ENCODE measurements around the gene PKHD1. TPM values are rescaled to one million over a fixed set of nuclear protein-coding genes. Genes with fewer than 3 reads are reported as not detected.

PKHD1 gene
- total RNA-seq, 1 experiment from 2014 or later: not detected

DNA sequence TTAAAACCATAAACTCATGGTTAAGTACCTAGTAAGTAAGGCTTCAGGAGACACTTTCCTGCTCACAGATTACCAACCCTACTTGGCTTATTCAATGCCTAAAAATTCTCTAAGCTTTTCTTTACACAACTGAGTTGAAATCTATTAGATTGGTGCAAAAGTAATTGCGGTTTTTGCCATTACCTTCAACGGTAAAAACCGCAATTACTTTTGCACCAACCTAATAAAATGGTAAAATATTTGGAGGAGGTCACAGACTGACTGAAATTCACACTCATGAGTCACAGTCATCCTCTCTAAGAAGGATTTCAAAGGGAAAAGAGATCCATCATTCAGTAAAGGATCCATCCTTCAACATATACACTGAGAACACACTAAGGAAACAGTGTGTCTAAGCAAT lies 25.9 kb downstream of the PKHD1 start:
- H3K4me1 Mint-ChIP-seq (ENCODE audit: insufficient read depth, unreplicated experiment): peaks cover 17% of the 10 kb centered on the region
- H3K27ac Mint-ChIP-seq (ENCODE audit: low read depth, unreplicated experiment): no peak overlapping the region
- H3K9me3 Mint-ChIP-seq (ENCODE audit: unreplicated experiment): no peaks in the 10 kb centered on the region
- no peak overlapping the region for H3K4me3 Mint-ChIP-seq (ENCODE audit: unreplicated experiment)
- intact Hi-C loops (cut with micrococcal nuclease): no loop called here
- H3K27me3 Mint-ChIP-seq (ENCODE audit: insufficient read depth, unreplicated experiment): no peaks in the 10 kb centered on the region
- BruUV-seq (replicated peaks): no TSS peak
- ChIA-PET POLR2A (no interaction called here), CTCF (interaction anchor here (0.6 to 2.9 kb wide), 5 partner anchors 11 to 202 kb away, joined by 3 to 33 read pairs (median 5); no protein-coding TSS in a partner anchor)
- DNase-seq (ENCODE audit: unreplicated experiment): no peak
- TF ChIP-seq, protein P1, sequence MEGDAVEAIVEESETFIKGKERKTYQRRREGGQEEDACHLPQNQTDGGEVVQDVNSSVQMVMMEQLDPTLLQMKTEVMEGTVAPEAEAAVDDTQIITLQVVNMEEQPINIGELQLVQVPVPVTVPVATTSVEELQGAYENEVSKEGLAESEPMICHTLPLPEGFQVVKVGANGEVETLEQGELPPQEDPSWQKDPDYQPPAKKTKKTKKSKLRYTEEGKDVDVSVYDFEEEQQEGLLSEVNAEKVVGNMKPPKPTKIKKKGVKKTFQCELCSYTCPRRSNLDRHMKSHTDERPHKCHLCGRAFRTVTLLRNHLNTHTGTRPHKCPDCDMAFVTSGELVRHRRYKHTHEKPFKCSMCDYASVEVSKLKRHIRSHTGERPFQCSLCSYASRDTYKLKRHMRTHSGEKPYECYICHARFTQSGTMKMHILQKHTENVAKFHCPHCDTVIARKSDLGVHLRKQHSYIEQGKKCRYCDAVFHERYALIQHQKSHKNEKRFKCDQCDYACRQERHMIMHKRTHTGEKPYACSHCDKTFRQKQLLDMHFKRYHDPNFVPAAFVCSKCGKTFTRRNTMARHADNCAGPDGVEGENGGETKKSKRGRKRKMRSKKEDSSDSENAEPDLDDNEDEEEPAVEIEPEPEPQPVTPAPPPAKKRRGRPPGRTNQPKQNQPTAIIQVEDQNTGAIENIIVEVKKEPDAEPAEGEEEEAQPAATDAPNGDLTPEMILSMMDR (IDR thresholded peaks at IDR 0.05; ENCODE audit: unreplicated experiment): no peak
- H3K36me3 Mint-ChIP-seq (ENCODE audit: insufficient read depth, unreplicated experiment): no peaks in the 10 kb centered on the region

DNA sequence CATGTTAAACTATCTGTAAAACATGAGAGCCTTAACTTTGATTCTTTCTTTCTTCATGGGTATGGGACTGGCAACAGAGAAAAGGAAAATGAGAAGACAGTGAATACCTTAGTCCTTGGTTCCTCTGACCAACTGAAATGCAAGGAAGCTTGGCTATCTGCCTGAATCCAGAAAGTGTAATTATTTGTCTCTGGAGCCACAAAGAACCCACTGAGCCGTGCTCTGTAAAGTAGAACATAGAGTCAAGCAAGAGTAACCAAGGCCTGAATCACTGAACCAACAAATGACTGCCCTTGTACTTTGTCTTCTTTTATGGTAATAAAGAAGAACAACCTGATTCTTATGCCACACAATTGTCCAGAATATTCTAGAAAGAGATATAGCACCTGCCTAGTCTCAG lies 27.6 kb downstream of the PKHD1 start:
- POLR2A ChIA-PET: no interaction called here
- intact Hi-C loops (cut with micrococcal nuclease): no loop called here
- H3K36me3 Mint-ChIP-seq (ENCODE audit: insufficient read depth, unreplicated experiment): no peaks in the 10 kb centered on the region
- H3K27me3 Mint-ChIP-seq (ENCODE audit: insufficient read depth, unreplicated experiment): no peaks in the 10 kb centered on the region
- peaks cover 6% of the 10 kb centered on the region for H3K4me1 Mint-ChIP-seq (ENCODE audit: insufficient read depth, unreplicated experiment)
- H3K27ac Mint-ChIP-seq (ENCODE audit: low read depth, unreplicated experiment): no peak overlapping the region
- no peak overlapping the region for H3K4me3 Mint-ChIP-seq (ENCODE audit: unreplicated experiment)
- TF ChIP-seq, protein P1 (IDR thresholded peaks at IDR 0.05; ENCODE audit: unreplicated experiment): no peak
- no peaks in the 10 kb centered on the region for H3K9me3 Mint-ChIP-seq (ENCODE audit: unreplicated experiment)
- CTCF ChIA-PET: interaction anchor here (1.0 to 2.9 kb wide), 3 partner anchors 10 to 204 kb away, joined by 3 to 33 read pairs (median 7); no protein-coding TSS in a partner anchor
- no TSS peak for BruUV-seq (replicated peaks)
- DNase-seq (ENCODE audit: unreplicated experiment): no peak

DNA sequence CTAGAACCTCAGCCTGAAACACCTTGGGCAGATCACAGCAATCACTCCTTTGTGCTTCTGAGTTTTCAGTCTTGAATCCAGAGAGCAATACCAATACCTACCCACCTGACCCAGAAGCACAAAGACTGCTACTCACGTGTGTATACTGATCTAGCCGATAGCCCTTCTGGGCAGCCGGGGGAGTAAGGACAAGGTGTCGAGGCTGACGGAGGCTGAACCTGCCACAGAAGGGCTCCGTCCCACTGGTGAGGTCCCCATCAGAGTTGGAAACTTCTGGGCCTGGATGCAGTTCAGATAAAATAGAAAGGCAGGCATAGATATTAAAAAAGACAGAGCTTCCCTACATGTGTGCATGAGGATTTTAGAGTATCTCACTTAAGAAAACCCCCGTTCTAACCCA lies 32.0 kb downstream of the PKHD1 start:
- no peaks in the 10 kb centered on the region for H3K4me1 Mint-ChIP-seq (ENCODE audit: insufficient read depth, unreplicated experiment)
- peaks cover 19% of the 10 kb centered on the region for H3K27me3 Mint-ChIP-seq (ENCODE audit: insufficient read depth, unreplicated experiment)
- BruUV-seq (replicated peaks): no TSS peak
- ChIA-PET POLR2A (no interaction called here), CTCF (interaction anchor here (0.6 to 1.4 kb wide), 2 partner anchors 8 to 180 kb away, joined by 3 read pairs; no protein-coding TSS in a partner anchor)
- H3K36me3 Mint-ChIP-seq (ENCODE audit: insufficient read depth, unreplicated experiment): no peaks in the 10 kb centered on the region
- TF ChIP-seq, protein P1 (IDR thresholded peaks at IDR 0.05; ENCODE audit: unreplicated experiment): no peak
- DNase-seq (ENCODE audit: unreplicated experiment): no peak
- no peak overlapping the region for H3K4me3 Mint-ChIP-seq (ENCODE audit: unreplicated experiment)
- no peak overlapping the region for H3K27ac Mint-ChIP-seq (ENCODE audit: low read depth, unreplicated experiment)
- no peaks in the 10 kb centered on the region for H3K9me3 Mint-ChIP-seq (ENCODE audit: unreplicated experiment)
- intact Hi-C loops (cut with micrococcal nuclease): no loop called here

DNA sequence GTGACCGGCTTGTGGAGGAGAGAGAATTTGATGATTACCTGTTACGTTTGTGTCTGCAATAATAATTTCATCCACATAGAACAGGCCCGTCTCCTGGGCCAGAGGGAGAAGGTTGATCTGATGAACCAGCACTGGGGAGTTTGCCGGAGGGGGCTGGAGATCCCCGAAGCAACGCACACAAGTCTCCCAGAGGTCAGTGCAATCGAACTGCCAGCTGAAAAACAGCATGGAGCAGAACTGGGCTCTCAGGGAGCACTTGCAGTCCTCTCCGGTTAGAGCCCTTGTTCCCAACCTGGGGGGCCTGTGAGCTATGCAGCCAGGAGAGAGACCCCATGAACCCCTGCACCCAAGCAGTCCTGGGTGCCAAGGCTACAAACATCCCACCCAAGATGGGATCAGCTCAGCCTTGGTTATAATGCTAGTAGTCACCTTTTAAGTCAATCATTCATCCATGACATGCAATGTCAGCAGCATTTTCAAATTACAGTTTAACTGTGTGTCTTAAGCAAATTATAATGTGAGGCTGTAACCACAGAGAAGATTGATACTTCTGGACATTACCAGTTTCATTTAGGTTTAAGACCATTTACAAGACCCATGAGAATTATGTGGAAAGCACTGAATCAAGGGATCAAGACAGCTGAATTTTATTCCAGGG lies 34.2 kb downstream of the PKHD1 start:
- no peak for DNase-seq (ENCODE audit: unreplicated experiment)
- Mint-ChIP-seq H3K27me3 (ENCODE audit: insufficient read depth, unreplicated experiment) (peaks cover 23% of the 10 kb centered on the region), H3K4me3 (ENCODE audit: unreplicated experiment) (no peak overlapping the region), H3K4me1 (ENCODE audit: insufficient read depth, unreplicated experiment) (no peaks in the 10 kb centered on the region), H3K36me3 (ENCODE audit: insufficient read depth, unreplicated experiment) (no peaks in the 10 kb centered on the region), H3K9me3 (ENCODE audit: unreplicated experiment) (no peaks in the 10 kb centered on the region), H3K27ac (ENCODE audit: low read depth, unreplicated experiment) (no peak overlapping the region)
- intact Hi-C loops (cut with micrococcal nuclease): no loop called here
- POLR2A ChIA-PET: interaction anchor here (0.9 kb wide), 1 partner anchor 10 kb away, joined by 3 read pairs; no protein-coding TSS in a partner anchor
- TF ChIP-seq, protein P1 (IDR thresholded peaks at IDR 0.05; ENCODE audit: unreplicated experiment): no peak
- CTCF ChIA-PET: interaction anchor here (0.8 kb wide), 2 partner anchors 11 to 33 kb away, joined by 5 read pairs; no protein-coding TSS in a partner anchor
- no TSS peak for BruUV-seq (replicated peaks)

All from MCF 10A (cell line).